ENCODE data around the gene VPS13A. TPM values are rescaled to one million over a fixed set of nuclear protein-coding genes. Genes with fewer than 3 reads are reported as not detected.
"Not testable (repeated sequence)": the region's sequence is repeated elsewhere in the genome, so short reads cannot be mapped to it uniquely, and the experiment has no call there.

The VPS13A gene
- total RNA-seq, 2 experiments from 2014 or later, result 27.0 to 44.6 TPM

DNA sequence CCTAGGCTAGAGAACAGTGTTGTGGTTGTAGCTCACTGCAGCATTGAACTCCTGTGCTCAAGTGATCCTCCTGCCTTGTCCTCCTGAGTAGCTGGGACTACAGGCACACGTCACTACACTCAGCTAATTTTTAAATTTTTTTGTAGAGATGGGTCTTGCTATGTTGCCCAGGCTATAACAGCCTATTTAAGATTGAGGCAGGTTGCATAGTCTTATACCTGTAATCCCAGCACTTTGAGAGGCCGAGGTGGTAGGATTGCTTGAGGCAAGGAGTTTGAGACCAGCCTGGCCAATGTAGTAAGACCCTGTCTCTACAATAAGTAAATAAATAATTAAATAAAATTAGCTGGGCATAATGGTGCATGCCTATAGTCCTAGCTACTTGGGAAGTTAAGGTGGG is 79.9 kb downstream of the VPS13A start:
- no peak for TF ChIP-seq EZH2phosphoT487 (IDR thresholded peaks at IDR 0.05; ENCODE audit: borderline replicate concordance, low read depth, low read length)
- no peak overlapping the region for H3K4me3 ChIP-seq (ENCODE audit: low read depth, low read length, poor library complexity, severe bottlenecking)
- ChIA-PET POLR2A (no interaction called here), CTCF (ENCODE audit: unreplicated experiment) (no interaction called here)
- H3K79me2 ChIP-seq (ENCODE audit: insufficient read depth, low read depth, low read length), result no peaks in the 10 kb centered on the region
- H3K36me3 ChIP-seq (ENCODE audit: insufficient read depth, low read length), result peaks cover 10% of the 10 kb centered on the region; the same call in 1 of the 2 replicates
- no peak overlapping the region for H3K27ac ChIP-seq (ENCODE audit: low read depth, low read length, poor library complexity, severe bottlenecking)
- H3K9me3 ChIP-seq (ENCODE audit: low read length), result no peaks in the 10 kb centered on the region
- H3K4me1 ChIP-seq (ENCODE audit: insufficient read depth, low read length, poor library complexity, severe bottlenecking), result no peaks in the 10 kb centered on the region
- H3K4me2 ChIP-seq (ENCODE audit: low read length), result no peak overlapping the region
- no peaks in the 10 kb centered on the region for H4K20me1 ChIP-seq (ENCODE audit: insufficient read depth, low read length)
- H3K9me2 ChIP-seq (ENCODE audit: insufficient read depth, low read length), result no peaks in the 10 kb centered on the region
- no TSS peak for BruUV-seq (replicated peaks)
- H2AFZ ChIP-seq (ENCODE audit: low read length), result no peak overlapping the region
- DNase-seq (ENCODE audit: low spot score), result no peak
- intact Hi-C loops (cut with micrococcal nuclease; ENCODE audit: unreplicated experiment), result no loop called here

DNA sequence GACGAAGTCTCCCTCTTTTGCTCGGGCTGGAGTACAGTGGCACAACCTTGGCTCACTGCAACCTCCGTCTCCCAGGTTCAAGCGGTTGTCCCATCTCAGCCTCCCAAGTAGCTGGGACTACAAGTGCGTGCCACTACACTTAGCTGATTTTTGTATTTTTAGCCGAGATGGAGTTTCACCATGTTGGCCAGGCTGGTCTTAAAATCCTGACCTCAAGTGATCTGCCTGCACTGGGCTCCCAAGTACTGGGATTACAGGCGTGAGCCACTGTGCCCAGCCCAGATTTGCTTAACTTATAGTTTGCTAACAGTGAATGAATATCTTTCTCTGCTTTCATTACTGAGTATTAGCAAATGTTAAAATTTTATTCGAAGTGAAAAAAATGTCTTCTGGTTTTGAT is 84.3 kb downstream of the VPS13A start:
- Histone ChIP-seq H3K4me1 (ENCODE audit: insufficient read depth, low read length, poor library complexity, severe bottlenecking) (no peaks in the 10 kb centered on the region), H3K9me3 (ENCODE audit: low read length) (no peaks in the 10 kb centered on the region), H3K4me2 (ENCODE audit: low read length) (no peak overlapping the region), H3K79me2 (ENCODE audit: insufficient read depth, low read depth, low read length) (no peaks in the 10 kb centered on the region), H3K4me3 (ENCODE audit: low read depth, low read length, poor library complexity, severe bottlenecking) (no peak overlapping the region), H3K9me2 (ENCODE audit: insufficient read depth, low read length) (no peaks in the 10 kb centered on the region), H4K20me1 (ENCODE audit: insufficient read depth, low read length) (no peaks in the 10 kb centered on the region), H3K36me3 (ENCODE audit: insufficient read depth, low read length) (peaks cover 4% of the 10 kb centered on the region), H2AFZ (ENCODE audit: low read length) (no peak overlapping the region), H3K27ac (ENCODE audit: low read depth, low read length, poor library complexity, severe bottlenecking) (no peak overlapping the region)
- intact Hi-C loops (cut with micrococcal nuclease; ENCODE audit: unreplicated experiment), result no loop called here
- TF ChIP-seq, protein P1, sequence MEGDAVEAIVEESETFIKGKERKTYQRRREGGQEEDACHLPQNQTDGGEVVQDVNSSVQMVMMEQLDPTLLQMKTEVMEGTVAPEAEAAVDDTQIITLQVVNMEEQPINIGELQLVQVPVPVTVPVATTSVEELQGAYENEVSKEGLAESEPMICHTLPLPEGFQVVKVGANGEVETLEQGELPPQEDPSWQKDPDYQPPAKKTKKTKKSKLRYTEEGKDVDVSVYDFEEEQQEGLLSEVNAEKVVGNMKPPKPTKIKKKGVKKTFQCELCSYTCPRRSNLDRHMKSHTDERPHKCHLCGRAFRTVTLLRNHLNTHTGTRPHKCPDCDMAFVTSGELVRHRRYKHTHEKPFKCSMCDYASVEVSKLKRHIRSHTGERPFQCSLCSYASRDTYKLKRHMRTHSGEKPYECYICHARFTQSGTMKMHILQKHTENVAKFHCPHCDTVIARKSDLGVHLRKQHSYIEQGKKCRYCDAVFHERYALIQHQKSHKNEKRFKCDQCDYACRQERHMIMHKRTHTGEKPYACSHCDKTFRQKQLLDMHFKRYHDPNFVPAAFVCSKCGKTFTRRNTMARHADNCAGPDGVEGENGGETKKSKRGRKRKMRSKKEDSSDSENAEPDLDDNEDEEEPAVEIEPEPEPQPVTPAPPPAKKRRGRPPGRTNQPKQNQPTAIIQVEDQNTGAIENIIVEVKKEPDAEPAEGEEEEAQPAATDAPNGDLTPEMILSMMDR (conservative IDR thresholded peaks at IDR 0.05; ENCODE audit: low read length), result no peak
- TF ChIP-seq EZH2phosphoT487 (IDR thresholded peaks at IDR 0.05; ENCODE audit: borderline replicate concordance, low read depth, low read length), result no peak
- POLR2A ChIA-PET, result interaction anchor here (0.6 kb wide), 1 partner anchor 1087 kb away, joined by 3 read pairs; no protein-coding TSS in a partner anchor
- DNase-seq (ENCODE audit: low spot score), result no peak
- no TSS peak for BruUV-seq (replicated peaks)
- CTCF ChIA-PET (ENCODE audit: unreplicated experiment), result no interaction called here

DNA sequence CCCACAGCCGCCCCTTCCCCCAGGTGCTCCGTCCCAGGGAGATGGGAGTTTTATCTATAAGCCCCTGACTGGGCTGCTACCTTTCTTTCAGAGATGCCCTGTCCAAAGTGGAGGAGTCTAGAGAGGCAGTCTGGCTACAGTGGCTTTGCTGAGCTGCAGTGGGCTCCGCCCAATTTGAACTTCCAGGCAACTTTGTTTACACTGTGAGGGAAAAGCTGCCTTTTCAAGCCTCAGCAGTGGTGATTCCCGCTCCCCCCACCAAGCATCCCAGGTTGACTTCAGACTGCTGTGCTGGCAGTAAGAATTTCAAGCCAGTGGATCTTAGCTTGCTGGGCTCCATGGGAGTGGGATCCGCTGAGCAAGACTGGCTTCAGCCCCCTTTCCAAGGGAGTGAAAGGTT is 90.4 kb downstream of the VPS13A start:
- H3K4me3 ChIP-seq (ENCODE audit: low read depth, low read length, poor library complexity, severe bottlenecking); H3K4me1 ChIP-seq (ENCODE audit: insufficient read depth, low read length, poor library complexity, severe bottlenecking); H3K9me2 ChIP-seq (ENCODE audit: insufficient read depth, low read length); H3K4me2 ChIP-seq (ENCODE audit: low read length); H3K36me3 ChIP-seq (ENCODE audit: insufficient read depth, low read length); CTCF ChIA-PET (ENCODE audit: unreplicated experiment); BruUV-seq (replicated peaks); H3K27ac ChIP-seq (ENCODE audit: low read depth, low read length, poor library complexity, severe bottlenecking); H3K79me2 ChIP-seq (ENCODE audit: insufficient read depth, low read depth, low read length); DNase-seq (ENCODE audit: low spot score); H3K9me3 ChIP-seq (ENCODE audit: low read length); H2AFZ ChIP-seq (ENCODE audit: low read length); H4K20me1 ChIP-seq (ENCODE audit: insufficient read depth, low read length); intact Hi-C loops (cut with micrococcal nuclease; ENCODE audit: unreplicated experiment): not testable (repeated sequence)
- POLR2A ChIA-PET, result interaction anchor here (0.6 kb wide), 1 partner anchor 734 kb away, joined by 4 read pairs; no protein-coding TSS in a partner anchor
